ENCODE measurements around the gene EIF4E1B.

The EIF4E1B gene

GRCh38 chr5:176625966-176626875 lies 4.3 kb upstream of the EIF4E1B start:
- DNase-seq (ENCODE audit: low read depth), result no peak
- TF ChIP-seq, protein P1, sequence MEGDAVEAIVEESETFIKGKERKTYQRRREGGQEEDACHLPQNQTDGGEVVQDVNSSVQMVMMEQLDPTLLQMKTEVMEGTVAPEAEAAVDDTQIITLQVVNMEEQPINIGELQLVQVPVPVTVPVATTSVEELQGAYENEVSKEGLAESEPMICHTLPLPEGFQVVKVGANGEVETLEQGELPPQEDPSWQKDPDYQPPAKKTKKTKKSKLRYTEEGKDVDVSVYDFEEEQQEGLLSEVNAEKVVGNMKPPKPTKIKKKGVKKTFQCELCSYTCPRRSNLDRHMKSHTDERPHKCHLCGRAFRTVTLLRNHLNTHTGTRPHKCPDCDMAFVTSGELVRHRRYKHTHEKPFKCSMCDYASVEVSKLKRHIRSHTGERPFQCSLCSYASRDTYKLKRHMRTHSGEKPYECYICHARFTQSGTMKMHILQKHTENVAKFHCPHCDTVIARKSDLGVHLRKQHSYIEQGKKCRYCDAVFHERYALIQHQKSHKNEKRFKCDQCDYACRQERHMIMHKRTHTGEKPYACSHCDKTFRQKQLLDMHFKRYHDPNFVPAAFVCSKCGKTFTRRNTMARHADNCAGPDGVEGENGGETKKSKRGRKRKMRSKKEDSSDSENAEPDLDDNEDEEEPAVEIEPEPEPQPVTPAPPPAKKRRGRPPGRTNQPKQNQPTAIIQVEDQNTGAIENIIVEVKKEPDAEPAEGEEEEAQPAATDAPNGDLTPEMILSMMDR (IDR thresholded peaks at IDR 0.05; ENCODE audit: control insufficient read depth, insufficient read depth, low read depth, low read length, missing control alignments), result no peak
- no peak overlapping the region for H3K4me3 ChIP-seq (ENCODE audit: control insufficient read depth, low read depth, low read length)

DNA sequence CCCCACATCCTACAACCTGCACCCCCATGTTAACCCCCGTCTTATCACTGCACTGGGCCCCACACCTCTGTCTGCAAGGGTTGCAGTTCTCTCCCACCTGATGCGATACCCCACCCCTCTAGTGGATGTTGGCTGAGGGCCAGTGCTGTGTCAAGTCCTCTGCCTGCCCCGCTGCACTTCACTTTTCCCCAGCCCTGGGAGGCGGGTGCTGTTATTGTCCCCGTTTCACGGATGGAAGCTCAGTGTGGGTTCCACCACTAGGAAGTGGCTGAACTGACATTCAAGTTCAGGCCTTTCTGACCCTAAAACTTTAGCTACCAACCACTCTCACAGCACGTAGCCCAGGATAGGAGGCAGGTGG lies 3.6 kb upstream of the EIF4E1B start:
- TF ChIP-seq, protein P1 (IDR thresholded peaks at IDR 0.05; ENCODE audit: control insufficient read depth, insufficient read depth, low read depth, low read length, missing control alignments), result no peak
- no peak for DNase-seq (ENCODE audit: low read depth)
- no peak overlapping the region for H3K4me3 ChIP-seq (ENCODE audit: control insufficient read depth, low read depth, low read length)

- TF ChIP-seq, protein P1 (IDR thresholded peaks at IDR 0.05; ENCODE audit: control insufficient read depth, insufficient read depth, low read depth, low read length, missing control alignments), result no peak
- DNase-seq (ENCODE audit: low read depth), result no peak
- H3K4me3 ChIP-seq (ENCODE audit: control insufficient read depth, low read depth, low read length), result no peak overlapping the region
Measured at GRCh38 chr5:176627582-176627981, 2.9 kb upstream of the EIF4E1B start.

DNA sequence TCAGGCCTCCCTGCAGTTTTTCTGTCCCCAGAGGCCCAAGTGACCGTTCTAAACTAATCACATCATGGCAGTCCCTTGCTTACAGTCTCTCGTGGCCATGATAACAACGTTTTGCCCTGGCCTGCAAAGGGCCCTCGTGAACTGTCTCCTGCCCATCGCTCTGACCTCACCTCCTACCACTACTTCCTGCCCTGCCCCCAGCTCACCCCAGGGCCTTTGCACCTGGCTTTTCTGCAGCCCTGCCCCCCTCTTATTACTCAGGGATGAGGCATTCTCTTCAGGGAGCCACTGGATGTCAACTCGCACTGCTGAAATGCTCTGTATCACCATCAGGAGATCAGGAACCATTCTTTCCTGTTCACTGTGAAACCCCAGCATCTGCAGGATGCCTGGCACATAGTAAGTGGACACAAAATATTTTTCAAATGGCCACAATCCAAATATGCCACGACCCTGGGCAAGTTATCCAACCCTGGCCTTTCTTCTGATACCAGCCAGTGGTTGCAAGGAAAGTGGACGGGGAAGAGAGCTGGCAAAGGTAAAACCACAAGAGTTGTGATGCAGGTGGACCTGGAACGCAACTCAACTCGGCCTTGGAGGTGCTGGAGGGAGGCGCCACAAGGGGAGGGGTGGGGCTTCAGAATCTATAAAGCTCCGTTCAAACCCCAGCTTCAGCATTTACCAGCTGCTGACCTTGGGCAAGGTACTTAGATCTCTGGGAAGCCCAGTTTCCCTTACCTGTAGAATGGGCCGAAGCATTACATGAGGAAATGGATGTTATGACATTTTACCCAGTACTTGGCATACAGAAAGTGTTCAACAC lies 1.9 kb upstream of the EIF4E1B start:
- TF ChIP-seq, protein P1 (IDR thresholded peaks at IDR 0.05; ENCODE audit: control insufficient read depth, insufficient read depth, low read depth, low read length, missing control alignments), result no peak
- no peak for DNase-seq (ENCODE audit: low read depth)
- H3K4me3 ChIP-seq (ENCODE audit: control insufficient read depth, low read depth, low read length), result no peak overlapping the region

DNA sequence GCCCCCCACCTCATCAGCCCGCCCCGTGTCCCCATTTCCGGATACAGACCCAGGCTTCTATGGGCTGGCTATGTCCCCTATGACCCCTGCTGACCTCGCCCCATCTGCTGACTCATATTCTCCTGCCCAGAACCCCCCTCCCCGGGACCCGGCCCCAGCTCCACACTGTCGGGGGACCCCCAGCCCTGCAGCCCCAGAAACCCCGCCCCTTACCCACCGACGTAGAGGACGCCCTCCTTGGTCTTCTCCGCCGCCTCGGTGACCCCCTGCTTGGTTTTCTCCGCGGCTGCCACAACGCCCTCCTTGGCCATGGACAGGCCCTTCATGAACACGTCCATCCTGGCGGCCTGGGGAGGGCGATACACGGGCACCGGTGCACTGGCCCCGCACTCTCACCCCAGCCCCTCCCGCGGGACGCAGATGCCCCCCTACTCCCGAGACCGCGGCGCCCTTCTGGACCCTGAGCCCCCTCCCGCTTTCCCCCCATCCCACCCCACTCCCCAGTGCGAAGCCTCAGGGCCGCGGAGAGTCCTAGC lies 1.1 kb upstream of the EIF4E1B start:
- DNase-seq (ENCODE audit: low read depth), result no peak
- no peak overlapping the region for H3K4me3 ChIP-seq (ENCODE audit: control insufficient read depth, low read depth, low read length)
- TF ChIP-seq, protein P1 (IDR thresholded peaks at IDR 0.05; ENCODE audit: control insufficient read depth, insufficient read depth, low read depth, low read length, missing control alignments), result no peak

DNA sequence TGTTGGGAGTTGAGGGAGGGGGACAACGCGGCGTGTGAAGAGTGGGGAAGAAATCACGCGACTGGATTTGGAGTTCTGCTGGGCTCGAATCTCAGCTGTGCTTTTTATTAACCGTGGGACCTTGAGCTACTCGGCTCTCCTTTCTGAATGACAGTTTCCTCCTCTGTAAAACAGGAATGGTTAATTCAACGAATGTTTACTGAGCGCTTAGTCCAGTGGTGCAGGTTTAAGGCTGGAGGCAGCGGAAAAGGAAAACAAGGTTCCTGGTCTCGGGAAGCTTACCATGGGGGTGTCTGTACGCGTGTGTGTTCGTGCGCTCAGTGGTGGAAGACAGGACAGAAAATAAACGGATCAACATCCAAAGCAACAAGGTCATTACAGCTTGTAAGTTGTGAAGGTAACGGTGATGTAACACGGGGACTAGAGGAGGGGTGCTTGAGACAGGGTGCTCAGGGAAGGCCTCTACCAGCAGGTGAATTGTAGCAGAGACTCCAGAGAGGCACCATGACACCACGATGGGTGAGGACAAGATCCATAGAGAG lies 277 bp downstream of the EIF4E1B start:
- H3K4me3 ChIP-seq (ENCODE audit: control insufficient read depth, low read depth, low read length), result peak overlapping the region; percentile 29
- TF ChIP-seq, protein P1 (IDR thresholded peaks at IDR 0.05; ENCODE audit: control insufficient read depth, insufficient read depth, low read depth, low read length, missing control alignments), result no peak
- DNase-seq (ENCODE audit: low read depth), result no peak

Data from AG09309 (cell line).